Measurements from ENCODE around the gene DIAPH2.

The DIAPH2 gene

DNA sequence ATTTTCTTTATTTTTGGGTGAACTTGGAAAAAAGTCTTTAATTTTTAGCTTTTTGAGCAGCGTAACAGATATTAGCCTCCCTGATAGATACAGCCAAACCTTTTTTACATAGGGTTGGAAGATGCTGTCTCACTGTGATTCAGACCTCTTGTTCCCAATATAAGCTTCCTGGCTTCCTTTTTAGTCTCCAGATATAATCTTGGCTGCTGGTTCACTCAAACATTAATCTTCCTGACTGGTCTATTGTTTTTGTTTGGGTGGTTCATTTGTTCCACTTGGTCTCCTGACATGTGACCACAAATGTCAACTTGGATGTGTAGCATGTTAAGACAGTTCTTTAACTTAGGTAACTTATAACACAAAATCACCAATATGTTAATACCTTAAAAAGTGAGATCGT lies 222.1 kb downstream of the DIAPH2 start:
- DNase-seq (ENCODE audit: insufficient read length) (no peak), FAIRE-seq (no peak)
- TF ChIP-seq TAF1 (IDR thresholded peaks at IDR 0.05; ENCODE audit: borderline replicate concordance, low read depth, low read length) (no peak), POLR2AphosphoS5 (IDR thresholded peaks at IDR 0.05; ENCODE audit: low read depth, low read length) (no peak), POLR2A (IDR thresholded peaks at IDR 0.05; ENCODE audit: low read depth, low read length) (no peak)

GRCh38 chrX:96907516-96908272 lies 223.1 kb downstream of the DIAPH2 start:
- DNase-seq (ENCODE audit: insufficient read length) (no peak), FAIRE-seq (no peak)
- no peak for TF ChIP-seq POLR2AphosphoS5 (IDR thresholded peaks at IDR 0.05; ENCODE audit: low read depth, low read length)
- TF ChIP-seq TAF1 (IDR thresholded peaks at IDR 0.05; ENCODE audit: borderline replicate concordance, low read depth, low read length), result no peak
- no peak for TF ChIP-seq POLR2A (IDR thresholded peaks at IDR 0.05; ENCODE audit: low read depth, low read length)

DNA sequence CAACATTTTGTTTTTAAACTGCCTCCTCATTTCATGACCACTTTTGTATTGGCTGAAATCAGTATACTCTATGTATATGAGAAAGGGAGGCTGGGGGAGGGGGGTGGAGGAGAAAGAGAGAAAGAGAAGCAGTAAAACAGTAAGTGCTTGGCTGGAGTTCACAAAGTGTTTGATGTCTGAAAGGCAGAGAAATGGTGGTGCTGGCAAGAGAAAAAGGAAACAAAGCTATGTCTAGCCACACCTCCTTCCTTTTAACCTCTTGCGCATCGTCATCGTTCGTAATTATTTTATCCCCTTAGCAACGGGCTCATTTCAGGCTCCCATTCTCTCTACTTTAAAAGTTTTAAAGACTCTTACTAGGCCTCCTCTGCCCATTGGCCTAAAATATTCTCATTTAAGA lies 224.6 kb downstream of the DIAPH2 start:
- TF ChIP-seq POLR2AphosphoS5 (IDR thresholded peaks at IDR 0.05; ENCODE audit: low read depth, low read length), result no peak
- TF ChIP-seq POLR2A (IDR thresholded peaks at IDR 0.05; ENCODE audit: low read depth, low read length), result no peak
- TF ChIP-seq TAF1 (IDR thresholded peaks at IDR 0.05; ENCODE audit: borderline replicate concordance, low read depth, low read length), result no peak
- FAIRE-seq (no peak), DNase-seq (ENCODE audit: insufficient read length) (no peak)

DNA sequence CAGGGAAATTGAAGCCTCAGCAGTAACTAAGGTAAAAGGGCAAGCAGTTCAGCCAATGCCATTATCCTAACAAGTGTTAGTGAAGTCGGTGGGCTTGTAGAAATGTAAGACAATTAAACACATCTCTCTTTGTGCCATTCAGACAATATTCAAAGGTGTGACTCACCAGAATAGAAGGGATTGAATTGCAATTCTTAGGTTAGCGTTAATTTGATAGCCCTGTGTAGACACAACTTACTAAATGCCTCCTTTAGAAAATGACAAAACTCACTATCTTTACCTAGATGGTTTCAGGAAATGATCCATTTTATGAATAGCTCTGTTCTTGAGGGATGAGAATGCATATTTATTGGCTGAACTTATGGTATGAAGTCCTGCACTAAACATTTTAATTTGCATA lies 234.2 kb downstream of the DIAPH2 start:
- FAIRE-seq, result no peak
- no peak for TF ChIP-seq TAF1 (IDR thresholded peaks at IDR 0.05; ENCODE audit: borderline replicate concordance, low read depth, low read length)
- no peak for TF ChIP-seq POLR2AphosphoS5 (IDR thresholded peaks at IDR 0.05; ENCODE audit: low read depth, low read length)
- no peak for TF ChIP-seq POLR2A (IDR thresholded peaks at IDR 0.05; ENCODE audit: low read depth, low read length)

DNA sequence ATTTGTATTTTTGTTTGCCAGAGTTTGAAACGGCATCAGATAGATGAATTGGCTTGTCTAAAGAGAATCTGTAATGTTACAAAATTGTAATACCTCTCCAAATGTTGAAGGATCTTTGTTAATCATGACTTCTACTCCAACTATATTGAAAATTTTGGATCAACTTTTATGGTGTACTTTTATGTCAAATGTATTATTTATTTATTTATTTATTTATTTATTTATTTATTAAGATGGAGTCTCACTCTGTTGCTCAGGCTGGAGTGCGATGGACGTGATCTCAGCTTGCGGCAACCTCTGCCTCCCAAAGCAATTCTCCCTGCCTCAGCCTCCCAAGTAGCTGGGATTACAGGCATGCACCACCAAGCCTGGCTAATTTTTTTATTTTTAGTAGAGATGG lies 235.0 kb downstream of the DIAPH2 start:
- no peak for FAIRE-seq
- TF ChIP-seq POLR2AphosphoS5 (IDR thresholded peaks at IDR 0.05; ENCODE audit: low read depth, low read length) (no peak), TAF1 (IDR thresholded peaks at IDR 0.05; ENCODE audit: borderline replicate concordance, low read depth, low read length) (no peak), POLR2A (IDR thresholded peaks at IDR 0.05; ENCODE audit: low read depth, low read length) (no peak)

More for the DNA sequence above, 234.2 kb downstream of the DIAPH2 start:
- no peak for DNase-seq (ENCODE audit: insufficient read length)

GRCh38 chrX:96924581-96924980 lies 239.9 kb downstream of the DIAPH2 start:
- DNase-seq (ENCODE audit: insufficient read length) (no peak), FAIRE-seq (no peak)
- no peak for TF ChIP-seq TAF1 (IDR thresholded peaks at IDR 0.05; ENCODE audit: borderline replicate concordance, low read depth, low read length)
- TF ChIP-seq POLR2A (IDR thresholded peaks at IDR 0.05; ENCODE audit: low read depth, low read length), result no peak
- TF ChIP-seq POLR2AphosphoS5 (IDR thresholded peaks at IDR 0.05; ENCODE audit: low read depth, low read length), result no peak

More for the DNA sequence above, 235.0 kb downstream of the DIAPH2 start:
- no peak for DNase-seq (ENCODE audit: insufficient read length)

DNA sequence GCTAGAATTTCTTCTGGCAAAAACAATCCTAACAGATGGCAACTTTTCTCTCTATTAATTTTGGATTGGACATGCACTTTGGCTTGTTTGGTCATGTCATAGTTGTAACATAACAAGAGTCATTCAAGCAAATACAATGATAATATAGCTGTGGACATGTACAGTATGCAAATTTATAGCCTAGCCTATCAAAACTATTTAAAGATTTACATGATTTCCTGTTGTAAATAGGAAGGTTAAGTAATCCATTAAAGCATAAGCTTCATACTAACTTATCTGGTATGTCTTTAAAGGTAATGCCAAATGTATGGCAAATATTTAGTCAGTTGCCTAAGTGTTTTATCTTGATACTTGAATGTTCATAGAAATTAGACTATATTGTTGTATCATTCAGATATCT lies 244.4 kb downstream of the DIAPH2 start:
- FAIRE-seq (peak; percentile 36), DNase-seq (ENCODE audit: insufficient read length) (no peak)
- TF ChIP-seq POLR2A (IDR thresholded peaks at IDR 0.05; ENCODE audit: low read depth, low read length) (no peak), TAF1 (IDR thresholded peaks at IDR 0.05; ENCODE audit: borderline replicate concordance, low read depth, low read length) (no peak), POLR2AphosphoS5 (IDR thresholded peaks at IDR 0.05; ENCODE audit: low read depth, low read length) (no peak)

DNA sequence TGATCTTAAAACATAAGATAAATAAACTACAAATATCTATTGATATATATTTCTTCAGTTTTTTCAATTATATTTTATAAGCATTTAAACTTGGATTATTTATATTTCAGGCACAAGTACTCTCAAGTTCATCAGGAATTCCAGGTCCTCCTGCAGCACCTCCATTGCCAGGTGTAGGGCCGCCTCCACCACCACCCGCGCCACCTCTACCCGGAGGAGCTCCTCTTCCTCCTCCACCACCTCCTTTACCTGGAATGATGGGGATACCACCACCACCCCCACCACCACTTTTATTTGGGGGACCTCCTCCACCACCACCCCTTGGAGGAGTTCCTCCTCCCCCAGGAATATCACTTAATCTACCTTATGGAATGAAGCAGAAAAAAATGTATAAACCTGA lies 273.1 kb downstream of the DIAPH2 start:
- FAIRE-seq, result no peak
- TF ChIP-seq TAF1 (IDR thresholded peaks at IDR 0.05; ENCODE audit: borderline replicate concordance, low read depth, low read length), result no peak
- TF ChIP-seq POLR2A (IDR thresholded peaks at IDR 0.05; ENCODE audit: low read depth, low read length), result no peak
- TF ChIP-seq POLR2AphosphoS5 (IDR thresholded peaks at IDR 0.05; ENCODE audit: low read depth, low read length), result no peak
- no peak for DNase-seq (ENCODE audit: insufficient read length)

GRCh38 chrX:96971812-96972211 lies 287.2 kb downstream of the DIAPH2 start:
- no peak for FAIRE-seq

GRCh38 chrX:96978906-96979305 lies 294.3 kb downstream of the DIAPH2 start:
- DNase-seq (ENCODE audit: insufficient read length) (no peak), FAIRE-seq (no peak)
- TF ChIP-seq POLR2AphosphoS5 (IDR thresholded peaks at IDR 0.05; ENCODE audit: low read depth, low read length), result no peak
- TF ChIP-seq TAF1 (IDR thresholded peaks at IDR 0.05; ENCODE audit: borderline replicate concordance, low read depth, low read length), result no peak

More at GRCh38 chrX:96971812-96972211, 287.2 kb downstream of the DIAPH2 start:
- DNase-seq (ENCODE audit: insufficient read length), result no peak
- TF ChIP-seq POLR2A (IDR thresholded peaks at IDR 0.05; ENCODE audit: low read depth, low read length) (no peak), TAF1 (IDR thresholded peaks at IDR 0.05; ENCODE audit: borderline replicate concordance, low read depth, low read length) (no peak), POLR2AphosphoS5 (IDR thresholded peaks at IDR 0.05; ENCODE audit: low read depth, low read length) (no peak)

DNA sequence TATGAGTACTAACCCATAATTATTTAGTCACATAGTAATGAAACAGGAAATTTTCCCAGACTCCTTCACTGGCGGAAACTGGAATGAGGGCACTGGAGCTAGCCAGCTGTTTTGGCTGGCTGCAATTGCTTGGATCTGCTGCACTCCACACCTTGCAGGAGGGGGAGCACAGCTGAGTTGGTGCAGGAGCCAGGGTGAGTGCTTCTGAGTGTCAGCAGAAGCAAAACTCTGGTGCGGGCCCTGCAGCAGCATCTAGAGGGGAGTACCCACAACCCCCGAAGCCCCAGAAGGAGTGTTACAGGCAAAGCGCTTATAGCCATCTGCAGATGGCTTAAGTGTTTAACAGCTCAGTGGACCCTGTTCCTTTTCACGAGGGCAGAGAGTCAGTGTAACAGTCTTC lies 295.1 kb downstream of the DIAPH2 start:
- FAIRE-seq (no peak), DNase-seq (ENCODE audit: insufficient read length) (no peak)
- TF ChIP-seq POLR2A (IDR thresholded peaks at IDR 0.05; ENCODE audit: low read depth, low read length) (no peak), POLR2AphosphoS5 (IDR thresholded peaks at IDR 0.05; ENCODE audit: low read depth, low read length) (no peak), TAF1 (IDR thresholded peaks at IDR 0.05; ENCODE audit: borderline replicate concordance, low read depth, low read length) (no peak)

- FAIRE-seq (no peak), DNase-seq (ENCODE audit: insufficient read length) (no peak)
- TF ChIP-seq POLR2A (IDR thresholded peaks at IDR 0.05; ENCODE audit: low read depth, low read length), result no peak
- no peak for TF ChIP-seq TAF1 (IDR thresholded peaks at IDR 0.05; ENCODE audit: borderline replicate concordance, low read depth, low read length)
- no peak for TF ChIP-seq POLR2AphosphoS5 (IDR thresholded peaks at IDR 0.05; ENCODE audit: low read depth, low read length)
Measured at GRCh38 chrX:96982161-96982560, 297.5 kb downstream of the DIAPH2 start.

Measured in GM12892 (cell line).